Psoas muscle (tissue), 8 donors: ENCODE results near the gene RTL1. TPM values are rescaled to one million over a fixed set of nuclear protein-coding genes. Genes with fewer than 3 reads are reported as not detected.

Experiments
- ATAC-seq, 4 donors: fragments of 200-7000 bp; cut with Tn5 transposase; one replicate each; pipeline ENCODE4 v1.9.1; 2020; ENCODE audit warnings: moderate library complexity in 3 of 4, mild to moderate bottlenecking in 2 of 4
- DNase-seq, 2 donors: peaks; one replicate each; pipeline ENCODE4 v3.0.0-alpha.2; 2020
- H3K27ac ChIP-seq: fragments of 200-600 bp; one replicate; pipeline ENCODE4 v1.8.0; 2022
- H3K27me3 ChIP-seq, 3 donors: fragments of 200-600 bp in 1 of 3; one replicate each; pipeline versions ENCODE4 v1.6.1 to v1.8.0; 2013 to 2022; ENCODE audit warnings: low read length in 2 of 3, mild to moderate bottlenecking in 2 of 3, moderate library complexity in 1 of 3; ENCODE audit not compliant: insufficient read depth in 3 of 3
- H3K36me3 ChIP-seq, 2 donors: fragments of 200-600 bp in 1 of 2; one replicate each; pipeline versions ENCODE4 v1.6.1 to v1.8.0; 2013 to 2022; ENCODE audit warnings: low read depth in 1 of 2, mild to moderate bottlenecking in 1 of 2, moderate library complexity in 1 of 2; ENCODE audit not compliant: insufficient read depth in 1 of 2
- H3K4me1 ChIP-seq: fragments of 200-600 bp; one replicate; pipeline ENCODE4 v1.8.0; 2022
- H3K4me3 ChIP-seq: fragments of 200-600 bp; one replicate; pipeline ENCODE4 v1.8.0; 2022; ENCODE audit warnings: mild to moderate bottlenecking
- H3K9me3 ChIP-seq: fragments of 200-600 bp; one replicate; pipeline ENCODE4 v1.8.0; 2022
- WGBS, 3 donors: extraction: QIAGEN DNeasy Blood & Tissue Kit; methylation state at CpG; one replicate each; pipeline versions ENCODE4 v1.1.6 to v1.1.7; 2013; 5-methylcytosine and 5-hydroxymethylcytosine counted together
- intact Hi-C, 2 donors: fragments of 100-400 bp; cut with DNase I; formaldehyde crosslinking; loops; one replicate each; pipeline versions ENCODE4 v1.11.0 to v1.14.2; 2022
- long read RNA-seq, 2 donors: library from polyadenylated mRNA; unstranded; transcript quantifications; one replicate each; pipeline ENCODE4 v2.0.0, GENCODE V29; 2021
- polyA plus RNA-seq, 3 donors: library from polyadenylated mRNA; stranded (reverse); fragments of 200-250 nt; gene quantifications; one replicate each; pipeline ENCODE4 v1.2.3, GENCODE V29; 2013
- total RNA-seq, 4 donors: library from RNA; stranded (reverse); fragmentation: NEBNext Ultra II Directional in 2 of 4; extraction: Animal tissue kit (Norgen Biotek cat#: 25700) in 2 of 4; gene quantifications; one replicate each; pipeline versions ENCODE4 v1.2.1 to v1.2.4, GENCODE V29; 2021 to 2023
- TF ChIP-seq, protein P1 (sequence below): fragments of 200-600 bp; IDR thresholded peaks from one replicate; pipeline ENCODE4 v1.8.0; 2022; ENCODE audit warnings: antibody characterized with exemption
- donor health status: healthy with polysubstance abuse.
- donor health status: DM: no; HTN: no; CAD: no; lungs with moderate emphysema.
- donor health status: Bipolar disorder and iron deficiency.
- donor health status: healthy.
- donor health status: DM: yes; HTN: yes; CAD: no.
- donor health status: DM: no; HTN: no; CAD: no.
- donor health status: DM: no; HTN: no; CAD: no.
- donor health status: DM: yes; HTN: yes; CAD: no.

The RTL1 gene
- not detected for total RNA-seq
- under 1 TPM in 1 of 3 donors, not detected in 2; 0.01 TPM for polyA plus RNA-seq
- long read RNA-seq, donor 1 = 0 reads
- long read RNA-seq, donor 2, partial matches to known transcripts = 0 of 1 reads
- long read RNA-seq, donor 2, other reads (novel, unspliced or antisense) = 1 of 1 reads

DNA sequence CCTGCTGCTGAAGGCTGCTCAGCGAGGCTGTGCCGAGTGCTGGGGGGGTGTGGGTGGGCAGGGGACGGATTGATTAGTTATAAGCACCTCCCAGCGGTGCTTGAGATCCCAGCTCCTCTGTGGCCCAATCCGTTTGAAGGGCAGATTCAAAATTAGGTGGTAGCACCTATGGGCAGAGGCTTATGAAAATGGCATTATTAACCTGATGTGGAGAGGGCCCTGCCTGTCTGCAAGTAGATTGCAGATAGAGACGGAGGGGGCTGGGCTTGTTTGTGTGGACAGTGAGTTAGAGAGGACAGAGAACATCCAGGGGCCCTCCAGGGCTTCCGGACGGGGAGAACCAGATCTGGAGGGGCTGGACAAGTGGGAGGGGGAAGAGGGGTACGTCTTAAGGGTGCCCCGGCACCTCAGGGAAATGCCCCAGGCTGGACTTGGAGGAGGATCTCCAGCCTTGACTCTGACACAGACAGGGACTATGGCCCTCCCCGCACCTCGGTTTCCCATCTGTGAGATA, at the start of gene RTL1:
RTL1 (minus strand) TSS at position 51 of the 514 bp plus-strand sequence. CDS start 18,934 bp downstream, outside the sequence.
- Histone ChIP-seq H3K4me3 (no peak within 1 kb of the TSS), H3K27ac (no peak within 1 kb of the TSS), H3K36me3 (no peaks in the 10 kb centered on the region), H3K9me3 (no peaks in the 10 kb centered on the region), H3K27me3 (peaks cover 0 to 67% (median 13%) of the 10 kb centered on the region in 3 donors), H3K4me1 (peaks cover 5% of the 10 kb centered on the region)
- DNase-seq (no peak), ATAC-seq (no peak)
- TF ChIP-seq, protein P1, sequence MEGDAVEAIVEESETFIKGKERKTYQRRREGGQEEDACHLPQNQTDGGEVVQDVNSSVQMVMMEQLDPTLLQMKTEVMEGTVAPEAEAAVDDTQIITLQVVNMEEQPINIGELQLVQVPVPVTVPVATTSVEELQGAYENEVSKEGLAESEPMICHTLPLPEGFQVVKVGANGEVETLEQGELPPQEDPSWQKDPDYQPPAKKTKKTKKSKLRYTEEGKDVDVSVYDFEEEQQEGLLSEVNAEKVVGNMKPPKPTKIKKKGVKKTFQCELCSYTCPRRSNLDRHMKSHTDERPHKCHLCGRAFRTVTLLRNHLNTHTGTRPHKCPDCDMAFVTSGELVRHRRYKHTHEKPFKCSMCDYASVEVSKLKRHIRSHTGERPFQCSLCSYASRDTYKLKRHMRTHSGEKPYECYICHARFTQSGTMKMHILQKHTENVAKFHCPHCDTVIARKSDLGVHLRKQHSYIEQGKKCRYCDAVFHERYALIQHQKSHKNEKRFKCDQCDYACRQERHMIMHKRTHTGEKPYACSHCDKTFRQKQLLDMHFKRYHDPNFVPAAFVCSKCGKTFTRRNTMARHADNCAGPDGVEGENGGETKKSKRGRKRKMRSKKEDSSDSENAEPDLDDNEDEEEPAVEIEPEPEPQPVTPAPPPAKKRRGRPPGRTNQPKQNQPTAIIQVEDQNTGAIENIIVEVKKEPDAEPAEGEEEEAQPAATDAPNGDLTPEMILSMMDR = no peak
- 76 to 84% (median 77%) methylated on average over 12 of the region's 12 CpGs for WGBS, 3 donors
- intact Hi-C loops = loop anchor here in 1 of 2 donors (10.0 kb wide), 1 partner anchor 469 kb away; no protein-coding TSS in a partner anchor

DNA sequence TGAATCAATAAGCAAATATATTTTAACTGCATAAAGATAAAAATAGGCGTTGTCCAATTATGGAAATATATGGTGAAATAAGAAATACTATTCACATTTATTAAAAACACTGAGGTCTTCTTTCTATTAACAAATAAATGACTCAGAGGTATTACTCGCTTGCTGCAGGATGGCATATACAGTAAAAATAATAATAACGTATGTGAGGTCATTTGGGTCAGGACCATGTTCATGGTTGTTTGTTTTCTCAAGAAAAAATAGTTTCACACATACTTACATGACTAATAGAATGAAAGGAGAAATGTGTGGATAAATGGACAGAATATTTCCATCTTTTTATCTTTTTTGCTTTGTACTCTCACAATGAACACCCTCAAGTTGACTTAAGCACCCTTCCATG, 46.5 kb upstream of the RTL1 start:
- Histone ChIP-seq H3K27ac (no peak overlapping the region), H3K36me3 (no peaks in the 10 kb centered on the region), H3K4me3 (no peak overlapping the region), H3K27me3 (no peaks in the 10 kb centered on the region), H3K4me1 (no peaks in the 10 kb centered on the region), H3K9me3 (no peaks in the 10 kb centered on the region)
- WGBS, 3 donors = 86 to 90% (median 89%) methylated on average over 3 of the region's 3 CpGs
- TF ChIP-seq, protein P1 = no peak
- no peak for ATAC-seq
- no peak for DNase-seq
- intact Hi-C loops = no loop called here

DNA sequence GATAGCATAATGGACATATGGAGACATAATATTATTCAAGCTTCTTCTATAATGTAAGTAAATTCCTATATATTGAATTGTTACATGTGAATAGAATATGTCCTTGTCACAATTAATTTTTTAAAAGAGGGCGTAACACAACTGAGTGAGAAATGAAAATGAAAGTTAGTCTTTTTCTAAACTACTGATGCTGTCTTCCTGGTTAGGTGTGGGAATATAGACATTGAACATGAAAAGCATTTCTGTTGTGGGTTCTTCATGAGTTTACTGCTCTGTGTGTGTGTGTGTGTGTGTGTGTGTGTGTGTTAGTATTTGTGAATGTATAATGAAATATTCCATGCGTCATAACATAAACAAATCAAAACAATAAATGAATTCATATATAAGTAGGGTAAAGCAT, 40.5 kb upstream of the RTL1 start:
- TF ChIP-seq, protein P1 = no peak
- no peaks in the 10 kb centered on the region for H3K9me3 ChIP-seq
- H3K4me3 ChIP-seq = no peak overlapping the region
- H3K27ac ChIP-seq = no peak overlapping the region
- intact Hi-C loops = no loop called here
- H3K27me3 ChIP-seq = peaks cover 0 to 2% (median 0%) of the 10 kb centered on the region in 3 donors
- 92 to 96% (median 94%) methylated on average over 2 of the region's 2 CpGs for WGBS, 3 donors
- DNase-seq (no peak), ATAC-seq (no peak)
- no peaks in the 10 kb centered on the region for H3K36me3 ChIP-seq
- H3K4me1 ChIP-seq = no peaks in the 10 kb centered on the region

DNA sequence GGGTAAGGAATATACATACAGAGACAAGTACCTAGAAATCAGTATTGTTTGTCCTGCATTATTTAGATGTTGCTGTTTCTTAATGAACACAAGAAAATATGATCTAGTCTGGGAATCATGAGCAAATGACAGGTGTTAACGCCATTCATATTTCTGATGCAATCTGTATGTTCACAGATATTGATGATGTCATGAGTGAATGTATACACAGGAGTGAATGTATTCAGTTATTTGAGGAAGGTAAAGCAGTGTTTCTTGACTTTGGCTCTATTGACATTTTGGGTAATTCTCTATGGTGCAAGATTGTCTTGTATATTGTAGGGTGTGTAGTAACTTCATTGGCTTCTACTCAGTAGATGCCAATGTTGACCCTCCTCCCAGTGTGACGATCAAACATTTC, 26.7 kb upstream of the RTL1 start:
- ATAC-seq (no peak), DNase-seq (no peak)
- Histone ChIP-seq H3K27me3 (no peaks in the 10 kb centered on the region), H3K4me3 (no peak overlapping the region), H3K36me3 (no peaks in the 10 kb centered on the region), H3K9me3 (no peaks in the 10 kb centered on the region), H3K4me1 (no peaks in the 10 kb centered on the region), H3K27ac (no peak overlapping the region)
- intact Hi-C loops = no loop called here
- 84 to 93% (median 92%) methylated on average over 2 of the region's 2 CpGs for WGBS, 3 donors
- TF ChIP-seq, protein P1 = no peak

DNA sequence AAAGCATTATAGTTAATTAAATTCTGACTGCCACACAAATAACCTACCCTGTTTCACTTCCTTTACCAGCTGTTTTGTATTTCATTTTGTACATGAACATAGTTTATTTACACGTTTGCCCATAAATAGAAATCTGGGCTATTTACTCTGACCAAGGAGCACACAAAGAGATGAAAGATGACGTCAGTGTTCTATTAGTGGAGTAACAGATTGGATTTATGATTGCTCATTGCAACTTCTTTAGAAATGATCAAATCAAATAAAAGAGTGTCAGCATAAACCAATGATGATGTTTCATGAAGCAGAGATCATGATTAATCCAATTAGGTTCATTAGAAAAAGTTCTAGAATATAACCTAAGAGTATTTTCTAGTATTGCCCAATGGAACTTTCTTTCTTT, 12.0 kb upstream of the RTL1 start:
- H3K27ac ChIP-seq = no peak overlapping the region
- TF ChIP-seq, protein P1 = no peak
- H3K36me3 ChIP-seq = no peaks in the 10 kb centered on the region
- DNase-seq = no peak
- peaks cover 0 to 6% (median 3%) of the 10 kb centered on the region in 3 donors for H3K27me3 ChIP-seq
- no peaks in the 10 kb centered on the region for H3K9me3 ChIP-seq
- no peak for ATAC-seq
- intact Hi-C loops = no loop called here
- H3K4me1 ChIP-seq = no peaks in the 10 kb centered on the region
- H3K4me3 ChIP-seq = no peak overlapping the region
- 52 to 67% (median 54%) methylated on average over 2 of the region's 2 CpGs for WGBS, 3 donors
